Ovary (tissue), 9 donors: ENCODE measurements around the gene ERN1. TPM values are rescaled to one million over a fixed set of nuclear protein-coding genes. Genes with fewer than 3 reads are reported as not detected.

Source experiments
- DNase-seq, 5 donors: peaks; one replicate each; pipeline ENCODE4 v3.0.0-alpha.2; 2019 to 2020
- H3K27ac ChIP-seq, 2 donors: fragments of 200-600 bp; one replicate each; pipeline versions ENCODE4 v1.5.1 to v1.8.0; 2019 to 2022
- H3K27me3 ChIP-seq: fragments of 200-600 bp; one replicate; pipeline ENCODE4 v1.8.0; 2022
- H3K36me3 ChIP-seq: fragments of 200-600 bp; sonication (generic); one replicate; pipeline ENCODE4 v1.5.1; 2019
- H3K4me1 ChIP-seq: one replicate; pipeline ENCODE4 v1.8.1; 2013; ENCODE audit warnings: mild to moderate bottlenecking, moderate library complexity; ENCODE audit not compliant: insufficient read depth
- H3K4me3 ChIP-seq: fragments of 200-600 bp; sonication (generic); one replicate; pipeline ENCODE4 v1.5.1; 2017
- H3K9me3 ChIP-seq, 2 donors: fragments of 200-600 bp in 1 of 2; sonication (generic) in 1 of 2; one replicate each; pipeline versions ENCODE4 v1.5.1 to v1.8.1; 2013 to 2019; ENCODE audit warnings: mild to moderate bottlenecking in 1 of 2, moderate library complexity in 1 of 2
- CTCF ChIP-seq, 3 donors: fragments of 450-650 bp in 2 of 3; fragments of 200-600 bp in 1 of 3; IDR thresholded peaks; one replicate each; pipeline versions ENCODE4 v1.5.1 to v1.8.0; 2016 to 2022; ENCODE audit warnings: antibody characterized with exemption in 3 of 3, mild to moderate bottlenecking in 1 of 3
- EP300 ChIP-seq: sonication (generic); formaldehyde crosslinking; IDR thresholded peaks from one replicate; pipeline ENCODE4 v1.6.1; 2017; ENCODE audit warnings: antibody characterized with exemption
- POLR2A ChIP-seq: fragments of 450-650 bp; IDR thresholded peaks from one replicate; pipeline ENCODE4 v1.6.1; 2017; ENCODE audit warnings: antibody characterized with exemption, mild to moderate bottlenecking, moderate library complexity
- WGBS, 3 donors: extraction: QIAGEN DNeasy Blood & Tissue Kit in 1 of 3; methylation state at CpG; one replicate each; pipeline versions ENCODE4 v1.1.5 to v1.1.7; 2013 to 2017; 5-methylcytosine and 5-hydroxymethylcytosine counted together
- intact Hi-C, 4 donors: fragments of 100-400 bp; cut with DNase I; formaldehyde crosslinking; loops; one replicate each; pipeline versions ENCODE4 v1.11.0 to v1.15.1; 2022 to 2023
- polyA plus RNA-seq, 2 donors: library from polyadenylated mRNA; stranded (reverse); fragments of 200-250 nt in 1 of 2; fragments of 350-450 nt in 1 of 2; fragmentation: Illumina TruSeq in 1 of 2; extraction: RNeasy Lipid Tissue Mini Kit (QIAGEN cat#74804) in 1 of 2; gene quantifications; one replicate each; pipeline ENCODE4 v1.2.3, GENCODE V29; 2013 to 2014
- total RNA-seq, 7 donors: library from RNA; depleted of rRNA in 2 of 7; stranded (reverse); fragments of >200 nt in 2 of 7; fragmentation: NEBNext Ultra II Directional in 3 of 7; extraction: Animal tissue kit (Norgen Biotek cat#: 25700) in 3 of 7; gene quantifications; one replicate each; pipeline versions ENCODE4 v1.1.0 to v1.2.4, GENCODE V29; 2016 to 2023
- donor health status: DM: no; HTN: no; CAD: no; lungs with moderate emphysema.
- donor health status: DM: no; HTN: no; CAD: no.
- donor health status: Bipolar disorder and iron deficiency.
- donor health status: DM: yes; HTN: yes; CAD: no.
- donor health status: DM: no; HTN: no; CAD: no.
- donor health status: DM: yes; HTN: yes; CAD: no.

ERN1 gene
- total and polyA plus RNA-seq, 9 donors: 8.1 to 73.4 (median 30.4) TPM

- no peak for DNase-seq
- TF ChIP-seq EP300 (no peak), POLR2A (no peak), CTCF (IDR thresholded peaks at IDR 0.05) (no peak)
- 65 to 73% (median 65%) methylated on average over 14 to 19 of the region's 19 CpGs for WGBS, 3 donors
- intact Hi-C loops: no loop called here
- Histone ChIP-seq H3K36me3 (no peaks in the 10 kb centered on the region), H3K9me3 (no peaks in the 10 kb centered on the region), H3K27me3 (no peaks in the 10 kb centered on the region), H3K27ac (no peak overlapping the region), H3K4me1 (no peaks in the 10 kb centered on the region), H3K4me3 (no peak overlapping the region)
These were observed 124.8 kb downstream of the ERN1 start for GRCh38 chr17:64004903-64005733.

- intact Hi-C loops: no loop called here
- 83 to 89% (median 88%) methylated on average over 7 of the region's 7 CpGs for WGBS, 3 donors
- TF ChIP-seq EP300 (no peak), CTCF (IDR thresholded peaks at IDR 0.05) (no peak), POLR2A (no peak)
- H3K27me3 ChIP-seq: no peaks in the 10 kb centered on the region
- H3K27ac ChIP-seq: no peak overlapping the region
- no peaks in the 10 kb centered on the region for H3K9me3 ChIP-seq
- no peak for DNase-seq
- no peaks in the 10 kb centered on the region for H3K36me3 ChIP-seq
- H3K4me1 ChIP-seq: no peaks in the 10 kb centered on the region
- H3K4me3 ChIP-seq: no peak overlapping the region
These were observed 125.7 kb downstream of the ERN1 start for GRCh38 chr17:64004218-64004770.

GRCh38 chr17:64003526-64004121 is 126.3 kb downstream of the ERN1 start:
- H3K9me3 ChIP-seq: no peaks in the 10 kb centered on the region
- intact Hi-C loops: no loop called here
- no peaks in the 10 kb centered on the region for H3K36me3 ChIP-seq
- TF ChIP-seq CTCF (IDR thresholded peaks at IDR 0.05) (no peak), EP300 (no peak), POLR2A (no peak)
- no peak overlapping the region for H3K4me3 ChIP-seq
- H3K27ac ChIP-seq: no peak overlapping the region
- WGBS, 3 donors: 84 to 88% (median 86%) methylated on average over 13 of the region's 13 CpGs
- DNase-seq: no peak
- peaks cover 2% of the 10 kb centered on the region for H3K4me1 ChIP-seq
- no peaks in the 10 kb centered on the region for H3K27me3 ChIP-seq

GRCh38 chr17:64002658-64003525 is 127.1 kb downstream of the ERN1 start:
- H3K4me1 ChIP-seq: peaks cover 4% of the 10 kb centered on the region
- DNase-seq: no peak
- no peak overlapping the region for H3K4me3 ChIP-seq
- no peaks in the 10 kb centered on the region for H3K9me3 ChIP-seq
- no peaks in the 10 kb centered on the region for H3K36me3 ChIP-seq
- intact Hi-C loops: no loop called here
- TF ChIP-seq EP300 (no peak), POLR2A (no peak), CTCF (IDR thresholded peaks at IDR 0.05) (no peak)
- H3K27ac ChIP-seq: no peak overlapping the region
- WGBS, 3 donors: 83 to 89% (median 86%) methylated on average over 21 to 22 of the region's 22 CpGs
- no peaks in the 10 kb centered on the region for H3K27me3 ChIP-seq
